VCaP (cell line): Measurements from ENCODE around the gene KLHL42.

Experiments
- H3K27ac ChIP-seq: fragments of 450-650 bp; 2 replicates; pipeline ENCODE4 v1.5.1; 2017
- CTCF ChIP-seq: fragments of 450-650 bp; conservative IDR thresholded peaks from 2 replicates; pipeline ENCODE4 v1.5.1; 2017; ENCODE audit warnings: mild to moderate bottlenecking, moderate library complexity

Gene KLHL42

GRCh38 chr12:27772328-27773049 lies 7.5 kb upstream of the KLHL42 start:
- TF ChIP-seq CTCF, result no peak
- no peak overlapping the region for H3K27ac ChIP-seq

GRCh38 chr12:27777141-27777540 lies 2.9 kb upstream of the KLHL42 start:
- no peak overlapping the region for H3K27ac ChIP-seq
- TF ChIP-seq CTCF, result no peak

DNA sequence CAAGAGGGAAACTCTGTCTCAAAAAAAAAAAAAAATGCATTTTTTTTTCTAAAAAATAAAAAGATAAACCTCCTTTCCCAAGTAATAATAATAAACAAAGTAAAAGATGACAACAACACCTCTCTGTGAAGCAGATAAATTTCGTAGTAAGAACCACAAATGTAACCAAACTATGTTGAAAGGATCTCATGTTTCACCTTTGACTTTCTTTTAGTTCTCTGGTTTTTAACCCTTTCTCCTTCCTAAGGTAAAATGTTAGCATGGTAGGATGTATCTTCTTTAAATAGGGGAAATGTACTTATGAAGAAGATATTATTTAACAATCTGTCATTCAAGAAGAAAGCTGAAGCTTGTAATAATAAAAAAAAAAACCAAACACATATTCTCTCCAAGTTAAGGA lies 1.8 kb upstream of the KLHL42 start:
- no peak overlapping the region for H3K27ac ChIP-seq
- no peak for TF ChIP-seq CTCF

DNA sequence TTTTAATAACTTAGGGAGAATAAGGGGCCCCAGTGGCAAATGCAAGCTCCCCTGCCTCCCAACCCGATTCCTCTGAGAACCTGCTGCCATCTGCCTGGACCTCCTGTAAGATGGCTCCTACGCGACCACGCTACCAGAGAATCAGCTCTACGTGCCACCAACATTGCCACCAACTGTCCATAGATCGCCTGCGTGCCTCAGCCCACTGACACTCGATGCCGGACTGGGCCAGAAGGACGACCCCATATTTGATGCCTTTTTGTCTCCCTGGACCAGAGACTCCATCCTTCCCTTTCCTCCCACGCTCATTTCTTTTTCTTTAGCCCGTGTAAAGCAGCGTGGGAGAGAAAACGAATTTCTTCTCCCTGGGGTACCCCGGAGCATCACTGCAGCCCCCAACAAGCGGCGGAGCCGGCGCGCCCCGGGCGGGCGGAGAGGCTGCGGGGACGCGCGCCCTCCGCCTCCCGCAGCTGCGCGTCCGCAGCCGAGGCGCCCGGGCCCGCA lies 565 bp upstream of the KLHL42 start:
- no peak for TF ChIP-seq CTCF
- peak overlapping the region; percentile 97 for H3K27ac ChIP-seq

- peak overlapping the region; percentile 97 for H3K27ac ChIP-seq
- TF ChIP-seq CTCF, result no peak
Observed at GRCh38 chr12:27780612-27781408, 777 bp downstream of the KLHL42 start.

GRCh38 chr12:27781680-27782079 lies 1.6 kb downstream of the KLHL42 start:
- no peak for TF ChIP-seq CTCF
- H3K27ac ChIP-seq, result peak overlapping the region; percentile 97; the same call in 1 of the 2 replicates

DNA sequence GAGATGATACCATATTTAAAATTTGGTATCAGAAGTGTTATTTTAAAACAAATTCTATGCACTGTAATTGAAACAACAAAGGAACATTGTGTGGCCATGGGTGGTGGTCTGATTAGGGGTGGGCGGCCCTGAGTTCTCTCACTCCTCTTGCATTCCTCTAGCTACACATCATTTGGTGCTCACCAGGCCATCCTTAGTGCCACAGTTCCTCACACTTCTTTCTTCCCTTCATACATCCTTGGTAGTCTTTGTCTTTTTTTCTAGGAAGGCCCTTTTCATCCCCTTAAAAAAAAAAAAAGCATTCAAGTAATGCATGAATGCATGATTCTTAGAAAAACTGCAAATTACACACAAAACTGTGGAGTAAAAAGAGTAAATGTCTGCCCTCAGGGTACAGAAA lies 2.4 kb downstream of the KLHL42 start:
- H3K27ac ChIP-seq, result no peak overlapping the region
- no peak for TF ChIP-seq CTCF
